Endothelial cell of umbilical vein (primary cell): ENCODE data around the gene MIGA2. TPM values are rescaled to one million over a fixed set of nuclear protein-coding genes. Genes with fewer than 3 reads are reported as not detected.
A peak's percentile ranks its signal among the peaks of the same experiment; 100 is the strongest.

ENCODE experiments used
- BruUV-seq: library from RNA; stranded (reverse); fragments of 400-500 nt; replicated peaks from 2 replicates; lab custom pipeline; 2021; lab: Mats Ljungman, UMichigan
- CTCF ChIA-PET: fragments of 300-600, 350-600 bp; sonication (Branson Sonifier 250); formaldehyde crosslinking; loops from one replicate; lab custom pipeline; 2021; ENCODE audit warnings: antibody characterized with exemption, inconsistent platforms; lab: Charles Lee
- POLR2A ChIA-PET: fragments of 300-600, 350-600 bp; sonication (Branson Sonifier 250); formaldehyde crosslinking; loops from one replicate; lab custom pipeline; 2021; ENCODE audit warnings: antibody characterized with exemption, inconsistent platforms; lab: Charles Lee
- DNase-seq: peaks from one replicate; pipeline ENCODE4 v3.0.0-alpha.2; 2011; ENCODE audit warnings: low read depth, low spot score
- FAIRE-seq: peaks from 2 replicates; lab custom pipeline; 2011; peaks lifted over from hg19 to GRCh38; lab: Jason Lieb, UNC
- H2AFZ ChIP-seq: 2 replicates; pipeline ENCODE4 v1.6.0; 2012; ENCODE audit warnings: low read depth, low read length, control low read depth, inconsistent platforms
- H3K27ac ChIP-seq: 2 replicates; pipeline ENCODE4 v1.5.1; 2011; ENCODE audit warnings: low read depth, mild to moderate bottlenecking, control low read depth, low read length, moderate library complexity; ENCODE audit not compliant: insufficient read depth
- H3K27me3 ChIP-seq, 2 experiments: 2 replicates each; pipeline versions ENCODE4 v1.6.0 to v1.6.1; 2011; ENCODE audit warnings: low read length in 2 of 2, mixed read lengths in 1 of 2; ENCODE audit not compliant: control insufficient read depth in 2 of 2, insufficient read depth in 2 of 2
- H3K36me3 ChIP-seq, 2 experiments: 2 replicates in 1 of 2; 3 replicates in 1 of 2; pipeline ENCODE4 v1.5.1; 2011; ENCODE audit warnings: low read length in 2 of 2, mild to moderate bottlenecking in 1 of 2, moderate library complexity in 1 of 2; ENCODE audit not compliant: control insufficient read depth in 2 of 2, insufficient read depth in 2 of 2; ENCODE audit errors: extremely low read depth in 1 of 2
- H3K4me1 ChIP-seq: 3 replicates; pipeline ENCODE4 v1.5.1; 2011; ENCODE audit warnings: mild to moderate bottlenecking, low read length; ENCODE audit not compliant: control insufficient read depth, insufficient read depth; ENCODE audit errors: extremely low read depth
- H3K4me2 ChIP-seq: 2 replicates; pipeline ENCODE4 v1.6.1; 2011; ENCODE audit warnings: low read length, control low read depth, mixed read lengths; ENCODE audit not compliant: insufficient read depth
- H3K4me3 ChIP-seq, 3 experiments: fragments of 200-600 bp in 1 of 3; sonication (generic), shearing (Covaris generic) in 1 of 3; replicated peaks in 1 of 3; 2 replicates each; pipeline ENCODE4 v1.5.1; 2011 to 2016; ENCODE audit warnings: control low read depth in 3 of 3, low read length in 3 of 3, mild to moderate bottlenecking in 2 of 3, inconsistent platforms in 1 of 3, low read depth in 1 of 3, moderate library complexity in 1 of 3; ENCODE audit not compliant: insufficient read depth in 1 of 3
- H3K79me2 ChIP-seq: 2 replicates; pipeline ENCODE4 v1.6.0; 2012; ENCODE audit warnings: low read length, inconsistent platforms; ENCODE audit not compliant: control insufficient read depth, insufficient read depth
- H3K9ac ChIP-seq: replicated peaks from 2 replicates; pipeline ENCODE3; 2011; ENCODE audit warnings: low read length, control low read depth; ENCODE audit not compliant: insufficient read depth; ENCODE audit errors: extremely low read depth
- H3K9me1 ChIP-seq: replicated peaks from 3 replicates; pipeline ENCODE4 v1.6.0; 2011; ENCODE audit warnings: mild to moderate bottlenecking, low read length; ENCODE audit not compliant: control insufficient read depth, insufficient read depth; ENCODE audit errors: extremely low read depth
- H3K9me3 ChIP-seq: replicated peaks from 2 replicates; pipeline ENCODE4 v1.5.1; 2012; ENCODE audit warnings: low read length, inconsistent platforms; ENCODE audit not compliant: control insufficient read depth, insufficient read depth
- H4K20me1 ChIP-seq: replicated peaks from 2 replicates; pipeline ENCODE3; 2011; ENCODE audit warnings: mild to moderate bottlenecking, low read length; ENCODE audit not compliant: control insufficient read depth, insufficient read depth; ENCODE audit errors: extremely low read depth
- EZH2 ChIP-seq: IDR thresholded peaks from 2 replicates; pipeline ENCODE4 v1.6.1; 2012; ENCODE audit warnings: borderline replicate concordance, low read depth, mild to moderate bottlenecking, moderate library complexity, low read length, inconsistent platforms; ENCODE audit not compliant: severe bottlenecking
- GATA2 ChIP-seq: IDR thresholded peaks from 2 replicates; pipeline ENCODE4 v1.7.0; 2011; ENCODE audit warnings: low read depth, mild to moderate bottlenecking, moderate library complexity, mixed read lengths, low read length; ENCODE audit not compliant: insufficient read length, insufficient read depth
- MAX ChIP-seq: IDR thresholded peaks from 2 replicates; pipeline ENCODE4 v1.6.1; 2011; ENCODE audit not compliant: insufficient read depth, insufficient read length
- POLR2A ChIP-seq: IDR thresholded peaks from 2 replicates; pipeline ENCODE4 v1.6.1; 2012; ENCODE audit warnings: low read depth, mild to moderate bottlenecking, control low read depth, low read length
- POLR2AphosphoS5 ChIP-seq: IDR thresholded peaks from 2 replicates; pipeline ENCODE4 v1.6.1; 2012; ENCODE audit warnings: low read depth, mild to moderate bottlenecking, control low read depth, low read length, moderate library complexity; ENCODE audit not compliant: insufficient read depth
- dilution Hi-C: fragments of 300-500 bp; cut with MboI; formaldehyde crosslinking; loops from one replicate; pipeline ENCODE4 v1.15.0; 2019; ENCODE audit warnings: low sequenced_read_pairs; ENCODE audit not compliant: extremely low pct_ligation_motif_present
- intact Hi-C: fragments of 100-400 bp; cut with micrococcal nuclease; formaldehyde crosslinking; loops from one replicate; pipeline ENCODE4 v1.10.0; 2022
- polyA plus RNA-seq, 4 experiments: library from polyadenylated mRNA; depleted of rRNA in 3 of 4; stranded (reverse) in 3 of 4; unstranded in 1 of 4; fragments of >200 nt; gene quantifications; 2 replicates each; pipeline versions ENCODE4 v1.2.1 to v1.2.3, GENCODE V29; 2011 to 2012; ENCODE audit warnings: missing spikeins in 1 of 4
- total RNA-seq: library from RNA; stranded (reverse); gene quantifications from 2 replicates; pipeline ENCODE4 v1.2.3, GENCODE V29; 2021
- TF ChIP-seq, protein P1 (sequence below), 2 donors: IDR thresholded peaks; 1 replicate in 1 of 2; 2 replicates in 1 of 2; pipeline ENCODE4 v1.5.1; 2011; ENCODE audit warnings: low read length in 2 of 2, mild to moderate bottlenecking in 2 of 2, moderate library complexity in 2 of 2, control low read depth in 1 of 2, inconsistent platforms in 1 of 2, low read depth in 1 of 2; ENCODE audit not compliant: insufficient read depth in 1 of 2; ENCODE audit errors: extremely low read depth in 1 of 2

The MIGA2 gene
- total and polyA plus RNA-seq, 2 donors (not counting 3 experiments of a cell fraction or from before 2014, with no cell fraction given): 27.7 to 28.0 TPM

- dilution Hi-C loops (no loop called here), intact Hi-C loops (loop anchor here (1.0 to 2.0 kb wide), 2 partner anchors 29 to 45 kb away; partner anchors contain the start of genes CRAT and MIGA2)
- TSS peak; percentile 40 for BruUV-seq
- Histone ChIP-seq H3K36me3 (peaks cover 0 to 11% of the 10 kb centered on the region in 2 experiments), H3K79me2 (peaks cover 20% of the 10 kb centered on the region), H4K20me1 (no peaks in the 10 kb centered on the region), H3K27ac (no peak overlapping the region), H3K4me2 (peak overlapping the region; percentile 71), H3K9me1 (no peaks in the 10 kb centered on the region), H3K27me3 (no peaks in the 10 kb centered on the region), H3K4me1 (peaks cover 16% of the 10 kb centered on the region), H3K9me3 (no peaks in the 10 kb centered on the region), H2AFZ (peak overlapping the region; percentile 77), H3K9ac (peak overlapping the region; percentile 49), H3K4me3 (peak overlapping the region; percentile 54 to 81 (median 75))
- FAIRE-seq (peak; percentile 21), DNase-seq (no peak)
- POLR2A ChIA-PET: no interaction called here
- CTCF ChIA-PET: interaction anchor here (0.9 to 1.5 kb wide), 3 partner anchors 50 to 379 kb away, joined by 3 to 4 read pairs (median 3); partner anchors contain the start of gene PKN3
- no peak for TF ChIP-seq GATA2
- TF ChIP-seq EZH2: no peak
- no peak for TF ChIP-seq MAX
- peak; percentile 63 for TF ChIP-seq POLR2A
- TF ChIP-seq POLR2AphosphoS5: peak; percentile 2
- TF ChIP-seq, protein P1, sequence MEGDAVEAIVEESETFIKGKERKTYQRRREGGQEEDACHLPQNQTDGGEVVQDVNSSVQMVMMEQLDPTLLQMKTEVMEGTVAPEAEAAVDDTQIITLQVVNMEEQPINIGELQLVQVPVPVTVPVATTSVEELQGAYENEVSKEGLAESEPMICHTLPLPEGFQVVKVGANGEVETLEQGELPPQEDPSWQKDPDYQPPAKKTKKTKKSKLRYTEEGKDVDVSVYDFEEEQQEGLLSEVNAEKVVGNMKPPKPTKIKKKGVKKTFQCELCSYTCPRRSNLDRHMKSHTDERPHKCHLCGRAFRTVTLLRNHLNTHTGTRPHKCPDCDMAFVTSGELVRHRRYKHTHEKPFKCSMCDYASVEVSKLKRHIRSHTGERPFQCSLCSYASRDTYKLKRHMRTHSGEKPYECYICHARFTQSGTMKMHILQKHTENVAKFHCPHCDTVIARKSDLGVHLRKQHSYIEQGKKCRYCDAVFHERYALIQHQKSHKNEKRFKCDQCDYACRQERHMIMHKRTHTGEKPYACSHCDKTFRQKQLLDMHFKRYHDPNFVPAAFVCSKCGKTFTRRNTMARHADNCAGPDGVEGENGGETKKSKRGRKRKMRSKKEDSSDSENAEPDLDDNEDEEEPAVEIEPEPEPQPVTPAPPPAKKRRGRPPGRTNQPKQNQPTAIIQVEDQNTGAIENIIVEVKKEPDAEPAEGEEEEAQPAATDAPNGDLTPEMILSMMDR (IDR thresholded peaks at IDR 0.05; ENCODE audit: extremely low read depth in 1 of 2, insufficient read depth in 1 of 2, low read depth in 1 of 2, low read length in 2 of 2): no peak
Measured at GRCh38 chr9:129081388-129081904, 45.0 kb downstream of the MIGA2 start.
